Thoracic aorta (tissue), 2 donors: ENCODE results near the gene BCL2L14. TPM values are rescaled to one million over a fixed set of nuclear protein-coding genes. Genes with fewer than 3 reads are reported as not detected.
A peak's percentile ranks its signal among the peaks of the same experiment; 100 is the strongest.

ENCODE experiments used
- ATAC-seq: fragments of 150-250 bp; one replicate; pipeline ENCODE4 v1.8.0; 2017; ENCODE audit warnings: low read depth; ENCODE audit not compliant: insufficient number of reproducible peaks, low FRiP score
- DNase-seq: peaks from one replicate; pipeline ENCODE4 v3.0.0-alpha.2; 2020; ENCODE audit warnings: low spot score
- H3K27ac ChIP-seq, 2 donors: fragments of 200-600 bp; sonication (generic); 1 replicate in 1 of 2; 2 replicates in 1 of 2; pipeline ENCODE4 v1.5.1; 2016; ENCODE audit warnings: mild to moderate bottlenecking in 2 of 2, moderate library complexity in 2 of 2
- H3K27me3 ChIP-seq: fragments of 200-600 bp; sonication (generic); replicated peaks from 2 replicates; pipeline ENCODE4 v1.6.0; 2016; ENCODE audit warnings: mild to moderate bottlenecking; ENCODE audit not compliant: insufficient read depth
- H3K36me3 ChIP-seq: fragments of 200-600 bp; sonication (generic); one replicate; pipeline ENCODE4 v1.5.1; 2016
- H3K4me1 ChIP-seq, 2 donors: fragments of 200-600 bp; sonication (generic); 1 replicate in 1 of 2; 2 replicates in 1 of 2; pipeline versions ENCODE4 v1.5.1 to v1.6.0; 2016; ENCODE audit warnings: low read depth in 2 of 2, mild to moderate bottlenecking in 1 of 2; ENCODE audit not compliant: control insufficient read depth in 1 of 2
- H3K4me3 ChIP-seq: fragments of 200-600 bp; sonication (generic); 2 replicates; pipeline ENCODE4 v1.5.1; 2016; ENCODE audit warnings: mild to moderate bottlenecking
- H3K9me3 ChIP-seq: fragments of 200-600 bp; sonication (generic); 2 replicates; pipeline ENCODE4 v1.5.1; 2016
- CTCF ChIP-seq: fragments of 200-600 bp; sonication (generic); IDR thresholded peaks from one replicate; pipeline ENCODE4 v1.5.1; 2019; ENCODE audit warnings: antibody characterized with exemption
- total RNA-seq, 2 donors: library from RNA; depleted of rRNA; stranded (reverse); fragments of >200 nt; gene quantifications; one replicate each; pipeline versions ENCODE4 v1.1.0 to v1.2.3, GENCODE V29; 2016

The BCL2L14 gene
- total RNA-seq, 2 donors from 2014 or later = 0.85 TPM; not detected in 1

DNA sequence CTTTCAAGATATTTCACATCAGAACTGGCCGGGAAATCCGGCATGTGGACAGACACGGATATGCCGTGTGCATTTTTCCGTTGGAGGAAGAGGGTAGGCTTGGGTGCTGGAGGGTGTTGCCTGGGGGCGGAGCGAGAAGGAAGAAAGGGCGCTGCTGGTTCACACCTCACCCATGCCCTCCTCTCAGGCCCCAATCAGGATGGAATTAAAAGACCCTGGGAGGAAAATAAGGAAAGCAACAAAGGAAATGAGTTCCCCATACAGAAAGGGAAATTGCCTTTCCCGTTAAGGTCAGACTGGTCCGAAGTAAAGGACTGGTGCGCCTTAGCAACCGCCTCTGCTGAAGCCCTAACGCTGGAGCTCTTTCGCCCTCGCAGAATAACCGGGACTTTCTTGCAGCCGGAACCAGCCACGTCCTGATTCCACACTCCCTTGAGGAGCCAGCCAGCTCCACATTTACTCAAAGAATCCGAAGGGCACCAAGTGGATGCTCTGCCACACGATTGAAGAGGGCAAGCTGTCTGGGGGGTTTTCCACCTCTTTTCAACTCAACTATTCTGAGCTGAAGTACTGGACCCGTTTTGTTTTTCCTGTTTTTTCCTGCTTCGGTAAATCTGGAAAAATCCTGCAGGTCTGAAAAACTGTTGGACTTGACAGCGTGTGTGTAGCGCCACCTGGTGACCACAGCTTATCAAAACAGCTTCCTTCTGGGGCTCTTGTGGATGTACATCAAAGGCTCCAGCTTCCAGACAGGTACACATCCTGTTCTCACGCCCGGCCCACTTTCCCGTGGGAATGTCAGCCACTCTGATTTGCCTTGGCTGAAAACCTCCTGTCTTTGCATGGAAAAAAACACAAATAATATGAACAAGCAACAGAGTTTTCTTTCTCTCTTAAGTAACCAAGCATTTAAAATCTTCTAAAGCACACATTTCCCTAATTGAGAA, 37.6 kb upstream of the BCL2L14 start:
- peak overlapping the region; percentile 69 for H3K4me3 ChIP-seq
- no peaks in the 10 kb centered on the region for H3K36me3 ChIP-seq
- peaks cover 0 to 6% of the 10 kb centered on the region in 2 donors for H3K4me1 ChIP-seq
- DNase-seq (no peak), ATAC-seq (peak; percentile 66)
- peak overlapping the region; percentile 59 to 60 for H3K27ac ChIP-seq
- peak; percentile 81 for TF ChIP-seq CTCF
- H3K27me3 ChIP-seq = no peaks in the 10 kb centered on the region
- no peaks in the 10 kb centered on the region for H3K9me3 ChIP-seq

DNA sequence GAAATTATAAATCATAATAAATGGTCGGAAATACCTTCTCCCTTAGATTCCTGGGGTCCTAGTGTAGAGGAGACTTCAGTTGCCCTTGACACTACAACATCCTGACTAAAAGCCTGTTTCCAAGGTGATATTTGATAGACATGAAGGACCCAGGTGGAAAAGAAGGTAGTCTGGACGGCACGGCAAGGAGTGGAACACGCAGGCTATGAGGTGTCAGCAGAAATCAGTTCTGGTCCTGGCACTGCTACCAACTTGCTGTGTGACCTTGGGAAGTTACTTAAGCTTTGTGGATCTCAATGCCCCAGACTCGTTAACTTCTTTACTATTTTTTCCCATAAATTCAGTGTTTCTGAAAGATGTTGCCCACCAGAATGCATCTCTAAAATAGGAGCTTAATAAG, 36.9 kb upstream of the BCL2L14 start:
- no peak overlapping the region for H3K4me3 ChIP-seq
- peaks cover 0 to 6% of the 10 kb centered on the region in 2 donors for H3K4me1 ChIP-seq
- H3K36me3 ChIP-seq = no peaks in the 10 kb centered on the region
- no peaks in the 10 kb centered on the region for H3K27me3 ChIP-seq
- DNase-seq (no peak), ATAC-seq (no peak)
- H3K27ac ChIP-seq = no peak overlapping the region
- no peaks in the 10 kb centered on the region for H3K9me3 ChIP-seq
- TF ChIP-seq CTCF = no peak

DNA sequence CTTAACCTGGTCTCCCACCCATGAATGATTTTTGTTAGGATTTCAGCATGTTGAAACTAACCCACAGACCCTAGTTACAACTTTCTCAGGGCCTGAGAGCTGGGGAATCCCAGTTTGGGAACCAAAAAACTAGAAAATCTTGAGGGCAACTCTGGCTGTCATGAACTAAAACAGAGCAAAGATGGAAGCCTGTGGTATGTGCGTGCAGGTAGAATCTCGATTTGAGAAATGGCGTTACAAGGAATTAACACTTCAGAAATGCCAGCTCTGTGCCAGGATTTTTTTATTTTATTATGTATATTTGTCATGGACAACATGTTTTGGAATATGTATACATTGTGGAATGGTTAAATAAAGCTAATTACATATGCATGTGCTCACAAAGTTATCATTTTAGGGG, 36.4 kb upstream of the BCL2L14 start:
- TF ChIP-seq CTCF = no peak
- H3K27ac ChIP-seq = no peak overlapping the region
- H3K27me3 ChIP-seq = no peaks in the 10 kb centered on the region
- H3K4me3 ChIP-seq = no peak overlapping the region
- no peaks in the 10 kb centered on the region for H3K9me3 ChIP-seq
- no peaks in the 10 kb centered on the region for H3K36me3 ChIP-seq
- ATAC-seq (no peak), DNase-seq (no peak)
- peaks cover 0 to 6% of the 10 kb centered on the region in 2 donors for H3K4me1 ChIP-seq

DNA sequence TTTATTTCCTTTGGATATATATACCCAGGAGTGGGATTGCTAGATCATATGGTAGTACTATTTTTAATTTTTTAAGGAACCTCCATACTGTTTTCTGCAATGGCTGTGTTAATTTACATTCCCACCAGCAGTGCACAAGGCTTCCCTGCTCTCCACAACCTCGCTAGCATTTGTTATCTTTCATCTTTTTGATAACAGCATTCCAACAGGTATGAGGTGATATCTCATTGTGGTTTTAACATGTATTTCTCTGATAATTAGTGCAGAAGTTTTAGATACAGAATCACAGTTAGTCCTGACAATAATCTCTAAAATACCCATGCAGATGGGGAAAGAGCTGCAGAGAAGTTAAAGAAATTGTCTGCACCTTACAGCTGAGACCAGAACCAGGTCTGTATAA, 35.5 kb upstream of the BCL2L14 start:
- Histone ChIP-seq H3K27ac (no peak overlapping the region), H3K27me3 (no peaks in the 10 kb centered on the region), H3K9me3 (no peaks in the 10 kb centered on the region), H3K4me3 (no peak overlapping the region), H3K36me3 (no peaks in the 10 kb centered on the region), H3K4me1 (peaks cover 0 to 6% of the 10 kb centered on the region in 2 donors)
- DNase-seq (no peak), ATAC-seq (no peak)
- no peak for TF ChIP-seq CTCF

DNA sequence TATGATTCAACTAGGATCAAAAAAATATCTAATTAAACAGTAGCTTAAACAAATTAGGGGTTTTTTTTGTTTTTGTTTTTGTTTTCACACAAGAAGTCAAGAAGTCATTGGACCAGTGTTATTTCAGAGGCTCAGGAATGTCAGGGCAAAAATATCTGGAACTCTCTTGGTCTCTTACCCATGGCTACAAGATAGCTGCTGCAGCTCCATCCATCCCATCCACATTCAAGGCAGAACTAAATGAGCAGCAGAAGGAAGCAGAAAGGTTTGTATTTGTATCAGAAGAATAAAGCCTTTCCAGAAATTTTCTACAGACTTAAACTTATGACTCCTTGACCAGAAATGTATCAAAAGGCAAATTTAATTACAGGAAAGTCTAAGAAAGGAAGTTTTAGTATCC, 33.8 kb upstream of the BCL2L14 start:
- no peak for ATAC-seq
- H3K36me3 ChIP-seq = no peaks in the 10 kb centered on the region

More for the DNA sequence above, 33.8 kb upstream of the BCL2L14 start:
- no peaks in the 10 kb centered on the region for H3K9me3 ChIP-seq
- H3K4me1 ChIP-seq = peaks cover 0 to 6% of the 10 kb centered on the region in 2 donors
- no peaks in the 10 kb centered on the region for H3K27me3 ChIP-seq
- H3K4me3 ChIP-seq = no peak overlapping the region
- no peak for DNase-seq
- no peak for TF ChIP-seq CTCF
- no peak overlapping the region for H3K27ac ChIP-seq
